NK-92 treated with Interleukin-12 subunit alpha and Interleukin-12 subunit beta, amount 100 ng/mL, for 24 hours (cell line): ENCODE measurements around the gene SCN3B.
"Not testable (repeated sequence)": the region's sequence is repeated elsewhere in the genome, so short reads cannot be mapped to it uniquely, and the experiment has no call there.

Source experiments
- DNase-seq: peaks from one replicate; lab custom pipeline; 2025; lab: John Stamatoyannopoulos, UW

SCN3B gene

DNA sequence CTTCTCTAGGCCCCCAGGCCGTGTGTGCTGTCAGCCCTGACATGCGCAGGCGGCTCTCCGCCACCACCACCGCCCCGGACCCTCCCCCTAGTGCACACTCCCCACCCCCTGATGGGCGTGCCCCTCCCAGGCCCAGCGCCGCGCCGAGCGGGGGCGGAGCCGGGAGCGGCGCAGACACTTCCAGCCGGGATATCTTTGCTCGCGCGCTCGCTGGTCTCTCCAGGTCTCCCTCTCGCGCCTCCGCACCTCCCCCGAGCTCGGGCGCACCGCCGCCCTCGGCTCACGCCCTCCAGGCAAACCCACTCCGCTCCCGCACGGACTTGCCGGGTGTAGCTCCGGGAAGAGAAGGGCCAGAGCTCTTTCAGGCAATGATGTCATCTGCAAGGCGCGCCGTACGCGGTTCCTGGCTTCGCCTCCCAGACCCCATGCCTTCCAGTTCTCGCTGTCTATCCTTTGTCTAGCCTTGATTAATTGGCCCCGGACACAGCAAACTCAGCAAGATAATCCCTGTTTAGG is at the start of gene SCN3B:
TSS of gene SCN3B (minus strand) at position 59 of the 516 bp plus-strand sequence. CDS start 823 bp downstream, outside the sequence.
- DNase-seq: no peak

DNA sequence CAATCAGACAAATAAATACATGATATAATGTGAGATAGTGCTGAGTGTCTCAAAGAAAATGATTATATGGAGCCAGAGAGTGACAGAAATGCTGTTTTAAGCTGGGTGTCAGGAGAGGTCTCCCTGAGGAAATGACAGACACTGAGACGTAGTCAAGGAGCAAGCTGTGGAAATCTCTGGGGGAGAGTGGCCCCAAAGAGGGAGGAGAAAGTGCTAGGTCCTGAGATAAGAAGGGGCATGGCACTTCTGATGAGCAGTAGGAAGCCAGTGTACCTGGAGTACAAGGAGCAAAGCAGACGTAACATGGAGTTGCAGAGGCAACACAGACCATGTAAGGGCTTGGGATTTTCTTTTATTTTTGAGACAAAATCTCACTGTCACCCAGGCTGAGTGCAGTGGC is 48.3 kb upstream of the SCN3B start:
- DNase-seq: no peak

DNA sequence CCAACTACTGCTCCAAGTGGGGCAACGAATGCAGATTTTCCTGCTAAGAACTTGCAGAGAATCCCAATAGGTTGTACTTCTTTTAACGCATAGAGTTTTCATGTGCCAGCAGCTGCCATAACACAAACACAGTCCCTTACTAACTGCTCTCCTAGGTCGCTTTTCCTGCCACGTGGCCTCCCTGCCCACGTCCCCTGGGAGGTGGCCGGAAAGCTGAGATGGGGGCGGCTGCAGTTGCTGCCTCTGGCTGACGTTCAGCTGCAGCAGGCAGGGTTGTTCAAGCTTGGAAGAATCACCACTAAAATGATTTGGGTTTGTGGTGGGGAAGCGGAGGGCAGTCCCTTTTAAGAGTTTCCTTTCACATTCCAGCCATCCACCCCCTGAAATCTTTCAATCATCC is 47.7 kb upstream of the SCN3B start:
- DNase-seq: no peak

DNA sequence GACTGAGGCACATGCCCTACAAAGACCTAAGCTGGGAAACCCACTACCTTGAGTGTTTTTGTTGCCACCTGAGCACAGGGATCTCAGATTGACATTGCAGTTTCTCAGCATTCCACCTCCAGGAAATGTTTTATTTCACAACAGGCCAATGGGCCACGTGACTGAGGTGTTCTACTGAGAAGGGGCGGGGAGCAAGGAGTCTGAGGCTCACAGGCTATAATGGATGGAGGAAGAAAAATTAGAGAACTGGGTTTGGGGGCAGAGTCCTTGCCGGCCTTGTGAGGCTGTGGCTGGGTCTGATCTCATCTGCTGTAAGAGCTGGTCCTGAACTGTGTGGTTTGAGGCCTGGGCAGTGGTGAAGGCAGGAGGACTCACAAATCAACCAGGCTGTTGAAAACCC is 46.3 kb upstream of the SCN3B start:
- no peak for DNase-seq

DNA sequence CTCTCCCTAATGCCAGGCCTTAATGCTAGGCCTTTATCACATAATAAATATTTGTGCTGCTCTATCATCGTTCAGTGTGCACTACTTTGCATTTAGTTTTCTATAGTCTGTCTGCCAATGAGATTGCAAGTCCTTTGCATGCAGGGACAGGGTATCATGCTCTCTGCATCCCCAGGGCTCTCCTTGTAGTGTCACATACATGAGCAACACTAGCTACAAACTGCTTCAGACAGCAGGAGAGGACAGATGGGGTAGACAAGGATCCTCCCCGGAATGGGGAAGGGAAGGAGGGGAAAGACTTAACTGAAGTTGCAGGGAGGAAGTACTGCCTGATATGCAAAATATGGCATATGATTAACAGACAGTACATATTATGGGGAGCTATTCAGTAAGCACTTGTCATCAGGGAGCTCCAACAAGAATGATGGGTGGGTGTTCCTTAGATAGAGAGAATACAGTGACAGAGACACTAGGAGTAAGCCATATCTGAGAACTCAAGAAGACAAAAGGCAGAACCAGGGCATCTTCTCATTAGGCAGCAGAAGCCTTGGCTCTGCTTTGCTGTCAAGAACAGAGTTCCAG is 44.2 kb upstream of the SCN3B start:
- DNase-seq: no peak

DNA sequence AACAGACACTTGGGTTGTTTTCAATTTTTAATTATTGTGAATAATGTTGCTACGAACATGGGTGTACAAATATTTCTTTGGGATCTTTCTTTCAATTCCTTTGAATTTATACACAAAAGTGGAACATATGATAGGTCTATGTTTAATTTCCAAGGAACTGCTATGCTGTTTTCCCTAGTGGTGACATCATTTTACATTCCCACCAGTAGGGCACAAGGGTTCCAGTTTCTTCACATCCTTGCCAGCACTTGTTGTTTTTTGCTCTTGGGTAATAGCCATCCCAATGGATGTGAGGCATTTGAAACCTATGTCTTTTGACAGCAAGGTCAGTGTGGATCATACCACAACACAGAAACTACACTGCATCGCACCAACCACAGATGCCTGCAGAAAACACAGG is 41.8 kb upstream of the SCN3B start:
- no peak for DNase-seq

GRCh38 chr11:123695231-123695630 is 40.8 kb upstream of the SCN3B start:
- no peak for DNase-seq

- DNase-seq: no peak
Measured at GRCh38 chr11:123694551-123694950, 40.1 kb upstream of the SCN3B start.

- no peak for DNase-seq
Measured at GRCh38 chr11:123692961-123693360, 38.5 kb upstream of the SCN3B start.

DNA sequence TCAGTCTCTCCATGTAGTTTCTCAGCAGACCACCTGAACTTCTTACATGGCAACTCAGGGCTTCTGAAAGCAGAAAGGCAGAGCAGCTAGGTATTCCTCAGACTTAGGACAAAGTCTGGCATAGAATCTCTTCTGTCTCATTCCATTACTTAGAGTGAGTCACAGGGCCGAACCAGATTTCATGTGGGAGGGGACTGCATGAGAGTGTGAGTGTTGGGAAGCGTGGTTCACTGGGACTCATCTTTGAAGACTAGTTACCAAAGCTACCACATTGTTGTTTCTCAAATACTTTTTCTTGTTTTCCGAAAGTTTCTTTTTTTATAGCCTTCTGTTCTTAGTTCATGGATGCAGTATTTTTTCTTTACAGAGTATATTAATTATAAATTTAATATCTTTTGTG is 36.1 kb upstream of the SCN3B start:
- DNase-seq: no peak

DNA sequence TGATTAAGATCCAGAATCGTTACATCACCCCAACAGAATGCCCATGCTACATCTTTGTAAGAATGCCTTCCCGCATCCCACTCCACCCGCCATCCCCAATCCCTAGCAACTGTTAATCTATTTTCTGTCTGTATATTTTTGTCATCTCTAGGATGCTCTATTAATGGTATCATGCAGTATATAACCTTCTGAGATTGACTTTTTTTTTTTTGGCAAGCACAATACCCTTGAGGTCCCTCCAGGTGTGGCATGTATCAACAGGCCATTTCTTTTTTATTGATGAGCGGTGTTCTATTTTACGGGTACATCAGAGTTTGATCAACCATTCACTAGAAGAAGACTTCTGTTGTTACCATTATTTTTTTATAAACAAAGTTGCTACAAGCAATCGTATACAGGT is 30.2 kb upstream of the SCN3B start:
- no peak for DNase-seq

GRCh38 chr11:123683428-123684170 is 29.2 kb upstream of the SCN3B start:
- DNase-seq: no peak

DNA sequence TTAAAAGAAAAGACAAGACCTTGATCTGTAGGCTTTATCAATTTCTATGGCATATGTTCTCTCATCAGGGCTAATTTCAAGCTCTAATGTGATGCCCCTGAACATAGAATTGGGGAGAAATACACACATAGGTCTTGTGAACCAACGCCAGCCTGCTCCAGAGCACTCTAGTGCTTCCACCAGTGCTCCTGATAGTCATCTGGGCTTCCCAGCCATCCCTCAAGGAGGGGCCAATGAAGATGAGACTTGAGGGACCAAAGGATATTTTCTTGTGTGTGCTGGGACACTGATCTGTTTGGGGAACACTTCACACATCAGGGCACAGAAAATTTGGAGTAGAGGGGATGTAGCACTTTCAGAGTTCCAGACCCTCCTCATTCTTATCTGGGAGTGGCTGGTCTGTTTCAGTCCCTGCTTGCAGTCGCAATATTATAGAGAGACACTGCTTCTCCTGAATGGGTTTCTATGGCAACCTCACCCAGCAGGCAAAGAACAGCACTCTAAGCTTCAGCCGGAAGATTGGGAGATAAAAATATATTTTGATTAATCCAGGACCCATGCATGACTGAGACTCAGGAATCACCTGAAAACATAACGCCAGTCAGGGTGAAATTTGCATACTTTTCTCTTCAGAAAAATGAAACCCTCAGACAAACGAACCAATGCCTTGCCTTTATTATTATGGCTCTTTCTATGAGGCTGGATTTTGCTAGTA is 28.4 kb upstream of the SCN3B start:
- no peak for DNase-seq

DNA sequence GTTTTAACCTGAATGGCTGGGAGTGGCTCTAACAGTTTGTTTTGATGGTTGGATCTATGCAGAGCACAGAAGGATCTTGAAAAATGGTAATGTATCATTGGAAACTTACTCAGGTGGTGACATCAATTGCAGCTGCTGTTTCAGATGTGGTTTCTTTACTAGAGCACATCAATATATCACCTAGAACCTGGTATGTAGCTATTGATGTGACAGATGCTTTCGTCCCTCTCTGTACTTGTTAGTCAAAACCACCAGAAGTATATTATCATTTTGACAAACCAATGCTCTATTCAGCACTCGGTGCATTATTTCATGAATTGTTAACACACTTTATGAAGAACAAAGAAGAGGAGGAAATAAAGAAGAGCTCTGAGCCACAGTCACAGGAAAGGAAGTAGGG is 26.6 kb upstream of the SCN3B start:
- DNase-seq: no peak

DNA sequence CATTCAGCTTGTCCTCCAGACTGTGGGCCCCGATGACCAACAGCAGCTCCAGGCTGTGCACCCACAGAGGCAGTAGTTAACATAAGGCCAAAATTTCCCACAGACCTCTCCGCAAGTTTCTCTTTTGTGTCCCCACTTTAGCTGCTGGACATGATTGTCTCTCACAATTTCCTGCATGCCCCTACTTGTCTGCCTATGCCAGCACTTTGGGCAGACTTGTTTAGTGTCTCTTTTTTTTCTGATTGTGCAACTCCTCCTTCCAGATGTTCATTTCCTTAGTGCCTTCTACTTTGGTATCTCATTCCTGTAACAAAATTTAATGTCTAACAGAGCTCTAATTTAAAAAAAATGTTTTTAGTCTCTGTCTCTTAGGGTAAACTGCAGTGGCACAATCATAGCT is 23.8 kb upstream of the SCN3B start:
- DNase-seq: no peak

GRCh38 chr11:123677510-123677909 is 23.1 kb upstream of the SCN3B start:
- DNase-seq: no peak

GRCh38 chr11:123674297-123674696 is 19.9 kb upstream of the SCN3B start:
- no peak for DNase-seq

- DNase-seq: no peak
Measured at GRCh38 chr11:123672568-123672967, 18.1 kb upstream of the SCN3B start.

DNA sequence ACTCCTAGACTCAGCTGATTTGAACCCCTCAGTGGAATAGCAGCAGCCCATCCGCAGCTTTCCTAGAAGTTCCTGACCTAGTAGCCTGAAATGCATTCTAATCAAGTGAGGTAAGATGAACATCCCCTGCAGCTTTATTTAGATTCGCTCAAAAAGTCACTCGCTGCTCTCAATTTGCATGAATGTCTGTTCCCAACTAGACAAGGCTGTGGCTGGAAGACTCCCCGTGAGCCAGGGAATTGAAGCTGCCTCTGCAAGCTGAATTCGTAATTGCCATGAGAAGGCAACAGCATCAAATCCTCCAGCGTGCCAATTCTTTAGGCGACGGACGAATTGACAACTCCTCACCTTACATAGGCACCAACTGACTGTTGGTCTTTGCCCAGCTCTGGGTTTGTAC is 17.1 kb upstream of the SCN3B start:
- DNase-seq: no peak

DNA sequence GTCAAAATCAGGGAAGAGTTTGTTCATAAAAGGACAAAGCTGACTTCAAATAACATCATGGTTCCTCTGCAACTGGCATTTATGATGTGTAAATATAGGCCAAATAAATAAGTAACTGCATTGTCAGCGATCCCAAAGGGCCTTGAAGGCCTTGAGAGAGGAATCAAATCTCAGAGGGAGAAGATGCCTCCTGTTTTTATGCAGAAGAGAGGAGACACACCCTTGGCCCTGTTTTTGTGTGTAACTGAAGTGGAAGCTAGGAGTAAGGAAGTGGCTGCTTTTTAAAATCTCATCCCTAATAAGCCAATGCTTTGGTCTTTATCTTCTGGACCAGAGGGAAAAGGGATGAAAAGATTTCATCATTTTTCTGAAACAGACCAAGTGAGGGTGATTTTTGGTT is 15.7 kb upstream of the SCN3B start:
- DNase-seq: no peak

GRCh38 chr11:123665306-123665705 is 10.9 kb upstream of the SCN3B start:
- no peak for DNase-seq

DNA sequence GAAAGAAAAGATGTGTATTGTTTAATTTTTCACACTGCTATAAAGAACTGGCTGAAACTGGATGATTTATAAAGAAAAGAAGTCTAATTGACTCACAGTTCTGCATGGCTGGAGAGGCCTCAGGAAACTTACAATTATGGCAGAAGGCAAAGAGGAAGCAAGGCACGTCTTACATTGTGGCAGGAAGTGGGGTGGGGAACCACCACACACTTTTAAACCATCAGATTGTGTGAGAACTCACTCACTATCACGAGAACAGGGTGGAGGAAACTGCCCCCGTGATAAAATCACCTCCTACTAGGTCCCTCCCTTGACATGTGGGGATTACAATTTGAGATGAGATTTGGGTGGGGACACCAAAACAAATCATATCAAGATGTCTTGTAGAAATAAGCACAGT is 5.5 kb upstream of the SCN3B start:
- not testable (repeated sequence) for DNase-seq

DNA sequence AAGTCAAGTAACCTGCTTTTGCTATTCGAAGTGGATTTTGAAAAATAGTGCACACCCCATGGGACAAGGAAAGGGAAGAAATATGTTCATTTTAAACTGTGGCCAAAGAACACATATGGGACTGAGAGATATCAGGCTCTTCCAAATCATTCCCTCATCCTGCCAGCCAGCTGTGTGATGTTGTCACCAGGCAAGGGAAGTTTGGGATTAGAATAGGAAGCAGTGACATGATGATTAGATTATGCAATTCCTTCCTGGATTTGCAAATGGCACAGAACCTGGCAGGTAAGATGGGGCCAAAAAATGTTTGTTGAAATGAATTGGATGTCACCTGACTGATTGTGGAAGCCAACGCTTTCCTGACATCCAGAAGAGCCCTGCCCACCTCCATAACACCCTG is 4.9 kb upstream of the SCN3B start:
- no peak for DNase-seq
